ENCODE data around the gene SPDEF.

- TF ChIP-seq CTCF (IDR thresholded peaks at IDR 0.05): no peak
- no peak for TF ChIP-seq EZH2 (IDR thresholded peaks at IDR 0.05)
- no peak for TF ChIP-seq EZH2phosphoT487 (IDR thresholded peaks at IDR 0.05)
Observed at GRCh38 chr6:34493344-34493743, 62.8 kb downstream of the SPDEF start.
